MG63 (cell line): ENCODE data around the gene DUSP15. TPM values are rescaled to one million over a fixed set of nuclear protein-coding genes. Genes with fewer than 3 reads are reported as not detected.

Experiments
- DNase-seq: peaks from one replicate; pipeline ENCODE4 v3.0.0-alpha.2; 2020
- H3K27me3 ChIP-seq: fragments of 250-450 bp; sonication (Bioruptor Pico); 2 replicates; pipeline ENCODE4 v1.5.1; 2020; ENCODE audit warnings: mild to moderate bottlenecking, moderate library complexity
- H3K36me3 ChIP-seq: fragments of 250-450 bp; sonication (Bioruptor Pico); 2 replicates; pipeline ENCODE4 v1.5.1; 2020; ENCODE audit warnings: mild to moderate bottlenecking, moderate library complexity
- H3K4me3 ChIP-seq: fragments of 250-450 bp; sonication (Bioruptor Pico); 2 replicates; pipeline ENCODE4 v1.5.1; 2020; ENCODE audit warnings: mild to moderate bottlenecking, moderate library complexity
- H3K9me3 ChIP-seq: fragments of 250-450 bp; sonication (Bioruptor Pico); 2 replicates; pipeline ENCODE4 v1.5.1; 2020; ENCODE audit warnings: mild to moderate bottlenecking, moderate library complexity
- total RNA-seq: library from RNA; depleted of rRNA; stranded (reverse); fragments of >200 nt; shearing (Covaris generic); gene quantifications from 2 replicates; pipeline ENCODE4 v1.2.3, GENCODE V29; 2014; ENCODE audit warnings: low replicate concordance

DUSP15 gene
- total RNA-seq, 1 experiment from 2014 or later = 1.9 TPM

DNA sequence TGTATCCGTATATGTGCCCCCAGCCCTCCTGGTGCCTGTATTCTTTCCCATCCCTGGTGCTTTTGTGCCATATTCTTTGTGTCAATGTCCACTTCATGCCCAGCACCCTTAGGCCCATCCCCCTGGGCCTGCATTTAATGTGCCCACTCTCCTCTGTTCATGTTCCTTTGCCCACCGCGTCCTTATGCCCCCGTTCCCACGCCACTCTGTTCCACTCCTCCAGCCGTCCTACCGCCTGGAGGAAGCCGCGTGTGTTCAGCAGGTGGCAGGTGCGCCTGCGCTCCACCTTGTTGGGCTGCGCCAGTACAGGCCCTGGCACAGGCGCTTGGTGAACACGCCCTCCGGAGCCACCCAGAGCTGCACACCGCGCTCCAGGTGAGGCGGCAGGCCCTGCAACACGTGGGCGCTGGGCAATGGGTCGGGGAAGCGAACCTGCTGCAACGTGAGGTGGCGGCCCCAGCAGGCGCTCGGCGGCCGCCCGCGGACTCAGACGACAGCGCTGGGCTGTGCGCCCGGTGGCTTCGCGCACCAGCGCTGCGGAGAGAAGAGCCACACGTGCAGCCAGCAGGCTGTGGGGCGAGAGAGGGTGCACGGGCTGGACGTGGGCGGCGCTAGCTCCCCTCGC, 20.9 kb downstream of the DUSP15 start:
- H3K27me3 ChIP-seq = no peaks in the 10 kb centered on the region
- no peak for DNase-seq
- H3K4me3 ChIP-seq = no peak overlapping the region
- H3K36me3 ChIP-seq = no peaks in the 10 kb centered on the region
- H3K9me3 ChIP-seq = no peaks in the 10 kb centered on the region

DNA sequence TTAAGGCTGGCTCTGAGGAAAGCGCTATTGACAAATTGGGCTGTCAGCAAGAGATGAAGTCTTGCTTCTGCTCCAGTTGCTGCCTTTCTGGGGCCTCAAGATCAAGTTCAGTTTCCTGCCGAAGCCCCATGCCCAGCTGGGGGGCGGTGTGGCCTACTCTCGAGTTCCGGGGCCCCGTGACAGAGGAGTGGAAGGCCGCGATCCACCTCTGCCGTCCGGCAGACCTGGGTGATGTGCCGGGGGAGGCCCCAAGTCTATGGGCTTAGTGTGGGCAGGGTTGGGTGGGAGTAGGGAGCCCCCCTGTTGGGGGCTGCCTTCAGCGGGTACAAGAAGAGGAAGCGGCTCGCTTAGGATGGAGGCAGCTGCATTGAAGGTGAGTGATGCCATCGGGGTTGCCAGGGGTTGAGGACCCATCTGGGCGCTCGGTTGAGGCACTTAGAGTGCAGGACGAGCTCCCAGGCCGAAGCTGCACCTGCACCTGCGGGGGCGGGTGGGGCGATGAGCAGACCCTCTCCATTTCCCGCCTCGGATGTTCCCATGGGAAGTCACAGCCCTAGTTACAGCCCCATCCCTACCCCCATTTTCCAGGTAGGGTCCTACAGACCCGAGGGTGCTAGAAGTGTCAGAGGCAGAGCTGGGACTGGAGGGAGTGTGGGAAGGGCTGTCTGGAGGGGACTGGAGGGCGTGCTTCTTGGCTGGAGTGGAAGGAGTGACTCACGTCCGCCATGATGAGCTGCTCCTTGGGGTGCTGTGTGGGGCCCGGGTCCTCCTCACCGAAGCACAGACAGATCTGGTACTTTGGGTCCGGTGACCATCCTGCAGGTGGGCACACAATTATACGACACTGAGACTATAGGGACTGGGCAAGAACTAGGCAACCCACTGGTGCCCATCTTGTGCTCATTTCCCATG, 22.0 kb downstream of the DUSP15 start:
- no peaks in the 10 kb centered on the region for H3K9me3 ChIP-seq
- H3K27me3 ChIP-seq = no peaks in the 10 kb centered on the region
- H3K36me3 ChIP-seq = no peaks in the 10 kb centered on the region
- H3K4me3 ChIP-seq = no peak overlapping the region
- no peak for DNase-seq

DNA sequence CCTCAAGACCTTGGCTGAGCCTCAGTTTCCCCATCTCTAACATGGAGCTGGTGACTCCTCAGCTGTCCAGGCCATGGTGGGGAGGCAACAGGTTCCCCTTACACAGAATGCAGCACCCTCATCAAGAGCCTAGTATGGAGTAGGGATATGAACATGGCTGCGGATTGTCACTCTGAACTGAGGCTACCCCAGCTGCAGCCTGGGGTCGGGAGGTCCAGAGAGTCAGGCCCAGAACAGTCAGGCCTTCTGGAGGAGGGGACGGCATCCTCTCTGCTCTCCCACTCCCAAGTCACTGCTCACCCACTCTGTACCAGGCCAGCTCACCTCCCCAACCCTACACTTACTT, 23.6 kb downstream of the DUSP15 start:
- Histone ChIP-seq H3K36me3 (no peaks in the 10 kb centered on the region; the same call in 1 of the 2 replicates), H3K27me3 (no peaks in the 10 kb centered on the region), H3K4me3 (no peak overlapping the region), H3K9me3 (no peaks in the 10 kb centered on the region)
- DNase-seq = no peak

DNA sequence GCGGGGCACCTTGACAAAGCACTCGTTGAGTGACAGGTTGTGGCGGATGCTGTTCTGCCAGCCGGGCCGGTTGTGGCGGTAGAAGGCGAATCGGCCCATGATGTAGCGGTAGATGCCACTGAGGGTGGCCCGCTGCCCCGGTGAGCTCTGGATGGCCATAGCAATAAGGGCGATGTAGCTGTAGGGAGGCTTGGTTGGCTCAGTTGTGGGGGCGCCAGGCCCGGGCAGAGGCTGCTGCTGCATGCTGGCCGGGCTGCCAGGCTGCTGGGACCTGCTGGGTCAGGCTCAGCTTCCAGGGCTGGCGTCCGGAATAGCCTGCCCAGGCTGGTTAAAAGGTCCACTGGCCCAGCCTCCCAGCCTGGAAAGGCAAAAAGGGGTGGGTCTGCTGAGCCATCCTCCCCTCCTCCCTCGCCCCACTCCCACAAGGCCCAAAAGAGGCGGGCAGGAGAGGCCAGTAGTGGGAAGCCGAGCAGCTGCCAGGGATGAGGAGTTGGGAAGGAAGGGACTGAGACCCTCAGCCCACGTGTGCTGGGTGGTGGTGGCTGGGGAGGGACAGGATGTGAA, 24.9 kb downstream of the DUSP15 start, which contains the start of gene FOXS1:
TSS of gene FOXS1 (minus strand) at position 305 of the 564 bp plus-strand sequence. CDS start at position 243, 62 bp downstream.
- no peaks in the 10 kb centered on the region for H3K27me3 ChIP-seq
- no peaks in the 10 kb centered on the region; the same call in 1 of the 2 replicates for H3K36me3 ChIP-seq
- H3K4me3 ChIP-seq = no peak within 1 kb of the TSS
- DNase-seq = no peak
- no peaks in the 10 kb centered on the region for H3K9me3 ChIP-seq

DNA sequence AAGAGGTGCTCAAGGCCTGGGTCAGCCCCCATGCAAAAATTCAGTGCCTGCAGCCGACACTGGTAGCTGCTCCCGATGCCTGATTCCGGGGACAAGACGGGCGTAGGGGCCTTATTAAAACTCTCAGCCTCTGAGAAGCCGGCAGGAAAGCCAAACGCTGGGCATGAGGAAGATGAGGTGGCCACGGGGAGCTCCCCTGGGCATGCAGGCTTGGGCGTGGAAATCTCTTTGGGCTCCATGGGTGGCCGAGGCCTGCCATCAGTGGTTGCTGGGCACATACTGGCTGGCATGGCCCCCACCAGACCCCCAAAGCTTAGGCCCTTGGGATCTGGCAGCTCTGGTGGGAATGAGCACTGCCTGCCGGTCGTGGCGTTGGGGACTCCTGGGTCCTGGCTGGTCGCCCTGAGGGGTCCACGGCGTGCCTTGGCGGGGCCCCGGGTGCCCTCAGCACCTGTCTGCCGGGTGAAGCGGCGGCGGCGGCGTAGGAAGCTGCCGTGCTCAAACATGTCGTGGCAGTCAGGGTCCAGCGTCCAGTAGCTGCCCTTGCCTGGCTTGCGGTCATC, 25.5 kb downstream of the DUSP15 start:
- H3K36me3 ChIP-seq = no peaks in the 10 kb centered on the region; the same call in 1 of the 2 replicates
- H3K4me3 ChIP-seq = no peak overlapping the region
- H3K9me3 ChIP-seq = no peaks in the 10 kb centered on the region
- no peak for DNase-seq
- H3K27me3 ChIP-seq = no peaks in the 10 kb centered on the region

DNA sequence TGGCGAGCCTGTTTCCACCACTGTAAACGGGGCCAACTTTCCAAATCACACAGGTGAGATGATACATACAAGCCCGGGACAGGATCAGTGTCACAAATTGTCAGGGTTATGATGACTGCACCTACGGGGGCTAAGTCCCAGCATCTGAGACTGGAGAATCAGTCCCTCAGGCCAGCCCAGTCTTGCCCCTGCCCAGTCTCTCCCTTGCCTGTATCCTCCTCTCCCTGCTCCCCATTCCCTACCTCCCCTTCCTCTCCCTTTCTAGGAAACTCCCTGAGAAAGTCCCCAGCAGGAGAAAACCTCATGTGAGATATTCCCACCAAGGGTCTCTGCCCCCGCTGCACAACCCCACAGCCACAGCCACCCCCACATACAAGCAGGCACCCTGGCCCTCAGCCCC, 26.4 kb downstream of the DUSP15 start:
- no peaks in the 10 kb centered on the region for H3K27me3 ChIP-seq
- no peak overlapping the region for H3K4me3 ChIP-seq
- DNase-seq = no peak
- no peaks in the 10 kb centered on the region for H3K9me3 ChIP-seq
- H3K36me3 ChIP-seq = no peaks in the 10 kb centered on the region; the same call in 1 of the 2 replicates

DNA sequence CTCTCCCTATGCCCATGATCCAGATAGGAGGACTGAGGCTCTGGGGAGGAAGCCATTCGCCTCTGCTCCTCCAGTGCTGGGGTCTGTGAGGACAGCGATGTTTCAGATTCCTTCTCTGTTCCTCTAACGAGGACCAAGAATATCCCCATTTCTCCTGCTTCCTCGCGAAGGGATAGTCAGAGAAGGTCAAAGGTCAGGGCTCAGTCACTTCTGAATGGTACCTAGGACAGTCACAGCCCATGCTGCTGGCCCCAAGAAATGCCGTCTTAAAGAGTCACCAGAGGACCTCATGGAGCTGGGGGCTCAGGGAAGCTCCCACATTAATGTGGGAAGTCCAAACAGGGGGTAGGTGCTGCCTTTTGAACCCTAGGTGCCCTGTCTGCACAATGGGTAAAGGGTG, 27.0 kb downstream of the DUSP15 start:
- H3K9me3 ChIP-seq = no peaks in the 10 kb centered on the region
- no peaks in the 10 kb centered on the region; the same call in 1 of the 2 replicates for H3K36me3 ChIP-seq
- DNase-seq = no peak
- no peak overlapping the region for H3K4me3 ChIP-seq
- no peaks in the 10 kb centered on the region for H3K27me3 ChIP-seq

DNA sequence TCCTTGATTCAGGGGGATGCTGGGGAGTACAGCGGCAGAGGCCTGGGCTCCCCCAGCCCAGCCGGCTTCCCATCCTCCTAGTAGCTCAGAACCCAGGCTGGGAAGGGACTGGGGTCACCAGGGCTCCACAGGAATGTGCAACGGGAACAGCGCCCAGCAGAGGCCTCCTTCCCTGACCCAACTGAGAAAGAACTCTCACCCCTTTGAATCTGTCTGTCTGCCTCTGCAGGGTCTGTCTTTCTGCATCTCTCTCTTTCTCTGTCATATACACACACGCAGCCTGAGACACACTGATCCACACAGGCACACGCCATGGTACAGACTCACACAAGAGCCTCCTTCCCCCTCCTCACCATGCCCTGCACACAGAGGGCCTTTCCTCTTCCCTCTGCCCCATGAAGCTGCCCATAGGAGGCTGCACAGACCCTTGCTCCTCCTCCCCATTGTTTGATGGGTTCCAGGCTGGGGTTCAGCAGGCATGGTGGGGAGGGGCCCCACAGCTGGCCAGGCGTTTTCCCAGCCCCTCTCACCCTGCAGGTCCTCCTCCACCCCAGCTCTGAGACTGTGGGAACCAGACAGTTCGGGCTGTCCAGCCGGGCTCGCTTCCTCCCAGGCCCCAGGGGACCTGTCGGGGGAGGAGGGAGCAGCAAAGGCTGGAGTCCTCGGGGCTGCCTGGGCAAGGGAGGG, 27.7 kb downstream of the DUSP15 start:
- Histone ChIP-seq H3K4me3 (no peak overlapping the region), H3K36me3 (no peaks in the 10 kb centered on the region; the same call in 1 of the 2 replicates), H3K9me3 (no peaks in the 10 kb centered on the region), H3K27me3 (no peaks in the 10 kb centered on the region)
- peak; percentile 79 for DNase-seq

DNA sequence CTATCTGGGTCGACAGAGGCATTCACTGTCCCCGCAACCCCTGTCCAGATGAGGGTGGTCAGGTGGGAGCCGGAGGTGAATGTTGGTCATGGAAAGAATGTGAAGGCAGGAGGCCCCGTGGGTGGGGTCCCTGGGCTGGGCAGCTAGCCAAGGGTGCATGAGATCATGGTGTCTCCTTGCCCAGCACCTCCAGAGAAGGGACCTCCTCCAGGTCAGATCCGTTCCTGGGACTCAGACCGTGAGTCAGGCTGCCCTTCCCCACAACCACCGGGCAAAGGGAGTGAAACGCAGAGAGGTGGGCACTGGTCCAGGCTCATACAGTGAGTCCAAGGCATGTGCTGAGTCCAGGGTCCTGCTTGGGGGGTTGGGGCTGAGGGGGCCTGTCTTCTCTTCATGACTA, 28.4 kb downstream of the DUSP15 start:
- Histone ChIP-seq H3K27me3 (no peaks in the 10 kb centered on the region), H3K4me3 (no peak overlapping the region), H3K36me3 (no peaks in the 10 kb centered on the region; the same call in 1 of the 2 replicates), H3K9me3 (no peaks in the 10 kb centered on the region)
- DNase-seq = peak; percentile 93

DNA sequence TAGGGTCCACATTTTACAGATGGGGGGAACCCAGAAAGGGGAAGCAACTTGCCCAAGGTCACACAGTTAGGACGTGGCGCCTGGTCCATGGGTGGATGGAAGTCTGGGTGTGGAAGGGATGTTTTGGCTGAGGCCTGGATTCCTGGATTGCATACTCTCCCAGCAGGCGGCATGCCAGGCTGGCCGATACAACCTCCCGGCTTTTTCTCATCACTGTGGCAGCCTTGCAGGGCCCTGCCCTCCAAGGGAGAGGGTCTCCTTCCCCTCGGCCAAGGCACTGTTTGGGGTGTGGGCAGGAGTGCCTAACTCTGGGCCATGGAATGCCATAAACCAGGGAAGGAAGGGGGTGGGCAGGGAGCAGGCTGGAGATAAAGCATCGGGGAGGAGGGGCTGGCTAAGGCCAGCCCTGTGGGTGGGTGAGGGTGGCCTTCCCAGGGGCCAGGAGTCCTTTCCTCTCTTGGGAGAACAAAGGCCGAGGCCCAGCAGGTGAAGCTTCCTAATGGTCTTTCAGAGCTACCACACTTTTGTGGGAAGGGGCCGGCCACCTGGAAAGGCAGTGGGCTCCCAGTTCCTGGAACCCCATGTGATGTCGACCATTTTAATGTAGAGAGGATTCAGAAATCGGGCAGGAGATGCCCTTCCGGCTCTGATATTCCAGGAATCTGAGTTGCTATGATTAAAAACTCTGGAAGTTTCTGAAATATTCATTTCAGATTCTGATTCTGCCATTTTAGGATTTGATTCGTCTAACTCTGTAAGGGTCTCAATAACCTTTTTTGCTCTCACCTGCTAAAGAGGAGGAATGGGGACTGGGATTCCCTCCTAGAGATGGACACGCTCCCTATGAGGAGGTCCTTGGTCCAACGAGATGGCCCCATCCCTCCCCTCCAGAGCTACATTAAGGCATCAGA, 29.2 kb downstream of the DUSP15 start:
- DNase-seq = peak; percentile 70
- H3K9me3 ChIP-seq = no peaks in the 10 kb centered on the region; the same call in 1 of the 2 replicates
- H3K36me3 ChIP-seq = no peaks in the 10 kb centered on the region; the same call in 1 of the 2 replicates
- H3K27me3 ChIP-seq = no peaks in the 10 kb centered on the region
- no peak overlapping the region for H3K4me3 ChIP-seq

DNA sequence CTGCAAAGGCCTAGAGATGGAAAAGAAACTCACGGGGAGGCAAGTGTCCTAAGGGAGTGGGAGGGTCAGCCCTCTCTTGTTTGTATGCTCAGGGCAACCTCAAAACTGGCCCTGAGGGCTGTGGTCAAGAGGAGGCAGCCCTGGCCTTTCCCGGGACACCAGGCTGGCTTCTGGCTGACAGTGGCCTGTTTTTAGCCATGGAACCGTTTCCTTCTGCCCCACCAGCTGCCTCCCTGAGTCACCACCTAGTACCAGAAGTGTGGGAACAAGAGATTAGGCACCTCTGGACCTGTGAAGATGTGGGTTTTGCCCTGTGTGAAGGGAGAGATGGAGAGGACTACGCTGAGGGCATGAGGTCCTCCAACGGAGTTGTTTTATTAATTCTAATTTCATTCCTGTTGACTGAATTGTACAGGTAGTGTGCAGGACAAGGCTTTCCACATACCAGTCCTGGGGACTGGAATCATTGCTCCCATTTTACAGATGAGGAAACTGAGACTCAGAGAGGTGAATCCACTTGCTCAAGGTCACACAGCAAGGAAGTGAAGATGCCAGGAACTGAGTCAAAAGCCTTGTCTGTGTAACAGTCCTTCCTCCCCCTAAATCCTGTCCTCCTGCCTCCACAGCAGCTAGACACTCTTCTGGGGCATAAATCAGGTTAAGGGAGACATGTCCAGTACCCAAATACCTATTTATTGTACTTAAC, 30.4 kb downstream of the DUSP15 start:
- H3K9me3 ChIP-seq = no peaks in the 10 kb centered on the region; the same call in 1 of the 2 replicates
- no peak overlapping the region for H3K4me3 ChIP-seq
- H3K36me3 ChIP-seq = no peaks in the 10 kb centered on the region; the same call in 1 of the 2 replicates
- no peaks in the 10 kb centered on the region for H3K27me3 ChIP-seq
- DNase-seq = no peak

DNA sequence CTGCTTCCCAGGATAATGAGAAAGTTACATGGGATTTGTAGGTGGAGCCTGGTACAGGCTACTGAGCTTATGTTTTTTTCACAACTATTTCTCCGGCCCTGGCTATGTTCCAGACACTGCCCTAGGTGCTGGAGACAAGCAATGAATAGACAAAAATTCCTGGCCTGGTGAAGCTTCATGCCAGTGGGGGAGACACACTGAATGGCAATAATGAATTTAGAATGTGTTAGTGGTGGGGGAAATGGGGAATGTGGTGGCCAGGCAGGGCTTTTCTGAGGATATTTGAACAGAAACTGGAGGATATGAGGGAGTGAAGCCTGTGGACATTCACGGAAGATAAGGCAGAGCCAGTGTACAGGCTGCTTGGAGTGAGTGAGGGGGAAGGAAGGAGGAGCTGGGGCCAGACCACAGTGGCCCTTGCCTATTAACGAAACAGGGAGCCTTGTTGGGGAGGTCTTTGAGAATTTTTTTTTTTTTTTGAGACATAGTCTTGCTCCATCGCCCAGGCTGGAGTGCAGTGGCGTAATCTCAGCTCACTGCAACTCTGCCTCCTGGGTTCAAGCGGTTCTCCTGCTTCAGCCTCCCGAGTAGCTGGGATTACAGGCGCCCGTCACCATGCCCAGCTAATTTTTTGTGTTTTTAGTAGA, 31.6 kb downstream of the DUSP15 start:
- H3K4me3 ChIP-seq = no peak overlapping the region
- no peaks in the 10 kb centered on the region; the same call in 1 of the 2 replicates for H3K36me3 ChIP-seq
- no peaks in the 10 kb centered on the region; the same call in 1 of the 2 replicates for H3K9me3 ChIP-seq
- no peak for DNase-seq
- H3K27me3 ChIP-seq = no peaks in the 10 kb centered on the region

DNA sequence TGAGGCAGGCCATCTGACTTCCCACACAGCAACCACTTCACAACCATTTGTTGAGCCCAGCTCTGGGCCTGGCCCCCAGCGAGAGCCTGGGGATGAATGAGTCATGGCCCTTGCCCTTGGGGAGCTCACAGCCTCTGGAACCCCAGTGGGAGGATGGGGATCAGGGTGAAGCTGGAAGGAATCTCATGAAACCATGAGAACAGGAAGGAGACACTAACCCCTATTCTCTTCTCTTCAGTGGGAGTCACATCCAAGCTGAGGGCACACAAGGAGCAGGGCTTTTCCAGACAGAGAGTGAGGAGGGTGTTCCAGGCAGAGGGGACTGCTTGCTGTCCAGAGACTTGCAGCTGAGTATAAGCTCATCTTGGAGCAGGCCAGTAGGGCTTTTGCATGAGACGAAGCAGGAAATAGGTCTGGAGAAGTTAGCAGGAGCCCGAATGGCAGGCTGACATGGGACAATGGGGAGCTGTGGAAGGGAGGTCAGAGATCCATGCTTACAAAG, 32.4 kb downstream of the DUSP15 start:
- no peak overlapping the region for H3K4me3 ChIP-seq

DNA sequence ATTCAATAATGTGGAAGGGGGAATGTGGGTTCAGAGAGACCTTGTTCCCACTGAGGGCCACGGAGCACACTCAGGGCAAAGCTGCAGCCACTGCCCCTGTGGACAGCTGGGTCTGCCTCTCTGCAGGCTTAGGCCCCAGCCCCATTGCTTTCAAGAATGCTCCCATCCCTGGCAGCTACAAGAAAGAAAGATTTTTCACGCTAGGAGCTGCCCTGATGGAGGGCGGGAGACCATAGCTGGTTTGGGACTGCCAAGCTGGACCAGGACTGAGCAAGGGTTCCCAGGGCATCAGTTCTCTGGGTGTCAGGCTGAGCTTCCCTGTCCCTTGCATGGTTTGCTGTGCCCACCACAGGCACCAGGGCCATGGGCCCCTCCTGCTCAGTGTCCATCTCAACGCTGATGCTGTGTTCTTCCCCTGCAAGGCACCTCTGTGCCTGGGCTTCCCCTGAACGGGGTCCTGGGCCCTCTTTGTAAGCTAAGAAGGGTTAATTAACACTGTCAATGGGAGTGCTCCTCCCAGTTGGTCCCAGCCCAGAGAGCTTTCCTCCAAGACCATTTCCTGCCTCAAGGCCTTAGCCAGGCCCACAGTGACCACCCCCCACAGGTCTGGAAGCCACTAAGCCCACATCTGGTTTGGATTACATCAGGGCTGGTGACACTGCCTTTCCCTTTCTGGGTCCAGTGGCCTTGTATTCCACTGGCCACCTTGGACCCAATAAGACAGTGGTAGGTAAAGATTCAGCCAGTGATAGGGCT, 33.3 kb downstream of the DUSP15 start:
- Histone ChIP-seq H3K36me3 (no peaks in the 10 kb centered on the region), H3K4me3 (no peak overlapping the region), H3K9me3 (no peaks in the 10 kb centered on the region; the same call in 1 of the 2 replicates), H3K27me3 (no peaks in the 10 kb centered on the region)
- DNase-seq = peak; percentile 63

More for the DNA sequence above, 32.4 kb downstream of the DUSP15 start:
- Histone ChIP-seq H3K36me3 (no peaks in the 10 kb centered on the region; the same call in 1 of the 2 replicates), H3K27me3 (no peaks in the 10 kb centered on the region), H3K9me3 (no peaks in the 10 kb centered on the region; the same call in 1 of the 2 replicates)
- DNase-seq = peak; percentile 76
